Kidney epithelial cell (primary cell): ENCODE data around the gene KRT72. TPM values are rescaled to one million over a fixed set of nuclear protein-coding genes. Genes with fewer than 3 reads are reported as not detected.

Source experiments
- DNase-seq: peaks from one replicate; pipeline ENCODE4 v3.0.0-alpha.2; 2010; ENCODE audit warnings: low read depth
- H3K27me3 ChIP-seq: 2 replicates; pipeline ENCODE4 v1.6.0; 2011; ENCODE audit warnings: low read length; ENCODE audit not compliant: control insufficient read depth, insufficient read depth
- H3K36me3 ChIP-seq: 2 replicates; pipeline ENCODE4 v1.5.1; 2011; ENCODE audit warnings: low read length; ENCODE audit not compliant: control insufficient read depth, insufficient read depth
- H3K4me3 ChIP-seq: 2 replicates; pipeline ENCODE4 v1.5.1; 2011; ENCODE audit warnings: low read depth, mild to moderate bottlenecking, control low read depth, low read length
- CTCF ChIP-seq: IDR thresholded peaks from 2 replicates; pipeline ENCODE4 v1.5.1; 2011; ENCODE audit warnings: mild to moderate bottlenecking, moderate library complexity, low read length, control low read depth, inconsistent platforms; ENCODE audit not compliant: insufficient read depth, poor library complexity, severe bottlenecking
- total RNA-seq: library from RNA; depleted of rRNA; stranded (reverse); fragments of >200 nt; gene quantifications from 2 replicates; pipeline ENCODE4 v1.2.3, GENCODE V29; 2015

KRT72 gene
- total RNA-seq, 1 donor from 2014 or later = not detected

GRCh38 chr12:52573743-52574142 lies 27.5 kb downstream of the KRT72 start, which contains the start of gene KRT74:
Gene KRT74, minus strand, starts transcription at chr12:52573843. Its CDS starts 66 bp downstream, at chr12:52573777.
- H3K36me3 ChIP-seq = no peaks in the 10 kb centered on the region
- TF ChIP-seq CTCF = no peak
- peaks cover 2% of the 10 kb centered on the region for H3K27me3 ChIP-seq
- no peak for DNase-seq
- no peak within 1 kb of the TSS for H3K4me3 ChIP-seq

- Histone ChIP-seq H3K4me3 (no peak overlapping the region), H3K27me3 (peaks cover 2% of the 10 kb centered on the region), H3K36me3 (no peaks in the 10 kb centered on the region)
- DNase-seq = no peak
- TF ChIP-seq CTCF = no peak
Observed at GRCh38 chr12:52573306-52573705, 28.0 kb downstream of the KRT72 start.

GRCh38 chr12:52570511-52570910 lies 30.8 kb downstream of the KRT72 start:
- Histone ChIP-seq H3K36me3 (no peaks in the 10 kb centered on the region), H3K27me3 (peaks cover 7% of the 10 kb centered on the region), H3K4me3 (no peak overlapping the region)
- DNase-seq = no peak
- no peak for TF ChIP-seq CTCF

GRCh38 chr12:52568111-52568510 lies 33.2 kb downstream of the KRT72 start:
- Histone ChIP-seq H3K4me3 (no peak overlapping the region), H3K36me3 (no peaks in the 10 kb centered on the region), H3K27me3 (peaks cover 9% of the 10 kb centered on the region)
- no peak for TF ChIP-seq CTCF
- DNase-seq = no peak

GRCh38 chr12:52566847-52567291 lies 34.4 kb downstream of the KRT72 start:
- no peak overlapping the region for H3K4me3 ChIP-seq

More at GRCh38 chr12:52566847-52567291, 34.4 kb downstream of the KRT72 start:
- no peak for TF ChIP-seq CTCF
- Histone ChIP-seq H3K36me3 (no peaks in the 10 kb centered on the region), H3K27me3 (peaks cover 10% of the 10 kb centered on the region)
- DNase-seq = no peak
